NCI-H1105 (cell line): Measurements from ENCODE around the gene OR6Q1.
A peak's percentile ranks its signal among the peaks of the same experiment; 100 is the strongest.

Source experiments
- DNase-seq: peaks from one replicate; lab custom pipeline; 2025; lab: John Stamatoyannopoulos, UW

Gene OR6Q1

GRCh38 chr11:58058276-58059006 lies 27.7 kb downstream of the OR6Q1 start:
- peak; percentile 75 for DNase-seq

- DNase-seq: no peak
Observed at GRCh38 chr11:58059007-58059350, 28.2 kb downstream of the OR6Q1 start.

- no peak for DNase-seq
Observed at GRCh38 chr11:58060535-58060934, 29.8 kb downstream of the OR6Q1 start.

DNA sequence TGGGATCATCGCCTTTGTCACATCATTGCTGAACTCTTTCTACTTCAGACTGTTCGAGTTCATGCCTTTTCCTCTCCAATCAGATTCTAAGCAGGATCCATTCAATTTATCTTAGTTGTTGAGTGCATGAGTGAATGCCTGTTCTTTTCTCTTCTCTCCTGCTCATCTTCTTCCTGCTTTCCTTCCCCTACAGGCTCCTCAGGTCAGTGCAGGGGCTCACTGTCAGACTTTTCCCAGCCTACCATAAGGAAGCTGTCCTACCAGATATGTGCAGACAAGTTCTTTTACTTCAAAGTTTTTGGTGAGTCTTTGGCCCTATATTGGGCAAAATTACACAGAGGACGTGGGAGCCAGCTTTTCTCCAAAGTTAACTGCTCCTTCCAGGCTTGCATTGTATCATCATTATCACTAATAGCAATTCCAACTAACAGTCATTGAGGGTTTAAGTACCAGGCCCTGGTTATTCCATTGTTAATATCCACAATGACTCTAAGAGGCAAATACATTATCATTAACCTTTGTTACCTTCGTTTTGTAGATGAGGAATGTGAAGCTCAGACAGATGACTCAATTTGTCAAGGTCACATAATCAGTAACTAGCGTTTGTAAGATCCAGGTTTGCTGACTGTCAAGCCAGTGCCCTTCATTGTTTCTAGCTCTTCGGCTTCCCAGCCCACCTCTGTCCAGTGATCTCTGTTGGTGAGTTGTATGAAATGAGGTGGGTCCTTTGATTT lies 30.4 kb downstream of the OR6Q1 start:
- no peak for DNase-seq

- no peak for DNase-seq
Observed at GRCh38 chr11:58061813-58062212, 31.1 kb downstream of the OR6Q1 start.

- no peak for DNase-seq
Observed at GRCh38 chr11:58067685-58068084, 36.9 kb downstream of the OR6Q1 start.

DNA sequence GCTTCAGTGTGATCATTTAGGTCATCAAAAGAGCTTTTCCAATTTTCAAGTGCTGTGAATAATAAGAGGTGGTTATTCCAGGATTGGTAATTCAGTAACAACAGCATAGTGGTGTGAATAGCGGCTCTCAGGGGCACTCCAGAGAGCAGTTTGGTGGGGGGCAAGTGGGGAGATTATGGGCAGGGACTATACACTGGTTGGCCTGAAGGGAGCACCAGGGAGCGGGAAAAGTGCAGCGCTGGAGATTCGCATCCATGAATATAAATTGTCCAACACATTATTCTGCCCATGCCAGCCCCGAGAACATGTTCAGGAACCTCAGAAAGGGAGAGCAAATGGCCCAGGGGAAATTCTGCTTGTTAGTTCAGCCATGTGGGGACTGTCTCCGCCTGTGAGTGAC lies 37.9 kb downstream of the OR6Q1 start:
- no peak for DNase-seq

DNA sequence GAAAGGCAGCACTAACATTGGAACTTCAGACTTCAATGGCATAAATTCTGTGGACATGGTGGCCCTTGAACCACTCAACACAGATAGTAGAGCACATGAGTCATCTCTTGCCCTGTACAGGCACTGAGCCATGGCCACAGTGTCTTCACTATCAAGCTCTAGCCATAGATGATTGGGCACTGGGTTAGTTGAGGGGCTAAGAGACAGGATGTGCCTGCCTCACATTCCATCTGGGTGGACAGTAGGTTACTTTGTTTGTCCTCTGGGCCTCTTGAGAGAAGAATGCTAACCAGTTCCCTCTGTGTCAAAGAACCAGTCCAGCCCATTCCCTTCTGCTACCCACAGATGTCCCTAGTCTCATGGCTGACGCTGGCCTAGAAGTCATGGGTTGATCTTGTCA lies 39.8 kb downstream of the OR6Q1 start:
- DNase-seq: no peak

- DNase-seq: no peak
Observed at GRCh38 chr11:58075781-58076180, 45.0 kb downstream of the OR6Q1 start.
